ENCODE data around the gene F13A1. TPM values are rescaled to one million over a fixed set of nuclear protein-coding genes. Genes with fewer than 3 reads are reported as not detected.

F13A1 gene
- total RNA-seq, 2 donors from 2014 or later, result 19.8 to 27.5 TPM

- H3K36me3 ChIP-seq (replicated peaks in 1 of 2; ENCODE audit: insufficient read depth in 1 of 2, low read depth in 2 of 2), result no peaks in the 10 kb centered on the region
- H3K27me3 ChIP-seq, result no peaks in the 10 kb centered on the region
- no peak for TF ChIP-seq POLR2A (IDR thresholded peaks at IDR 0.05)
- peak in 4 of 7 experiments; percentile 7 to 23 (median 16) for TF ChIP-seq CTCF (IDR thresholded peaks at IDR 0.05)
- H3K9me3 ChIP-seq, result no peaks in the 10 kb centered on the region
- no peak overlapping the region for H3K27ac ChIP-seq
- DNase-seq (peak in 2 of 4 donors; percentile 17 to 25), ATAC-seq (no peak)
- intact Hi-C loops (cut with DNase I), result no loop called here
- no peaks in the 10 kb centered on the region for H3K4me1 ChIP-seq
- no peak overlapping the region for H3K4me3 ChIP-seq
- 33 to 41% methylated on average over 7 of the region's 7 CpGs for WGBS, 2 donors
Measured at GRCh38 chr6:6221787-6222535, 98.5 kb downstream of the F13A1 start.

GRCh38 chr6:6220718-6221117, 99.7 kb downstream of the F13A1 start:
- TF ChIP-seq CTCF (IDR thresholded peaks at IDR 0.05) (no peak), POLR2A (IDR thresholded peaks at IDR 0.05) (no peak)
- Histone ChIP-seq H3K27me3 (no peaks in the 10 kb centered on the region), H3K36me3 (replicated peaks in 1 of 2; ENCODE audit: insufficient read depth in 1 of 2, low read depth in 2 of 2) (no peaks in the 10 kb centered on the region), H3K9me3 (no peaks in the 10 kb centered on the region), H3K4me3 (no peak overlapping the region), H3K4me1 (no peaks in the 10 kb centered on the region), H3K27ac (no peak overlapping the region)
- intact Hi-C loops (cut with DNase I), result no loop called here
- WGBS, 2 donors, result 54 to 61% methylated on average over 2 of the region's 2 CpGs
- ATAC-seq (no peak), DNase-seq (no peak)

- H3K27me3 ChIP-seq, result no peaks in the 10 kb centered on the region
Measured at GRCh38 chr6:6219716-6220115, 100.7 kb downstream of the F13A1 start.

GRCh38 chr6:6218759-6219085, 101.7 kb downstream of the F13A1 start:
- ATAC-seq, result no peak
- intact Hi-C loops (cut with DNase I), result no loop called here
- Histone ChIP-seq H3K9me3 (no peaks in the 10 kb centered on the region), H3K4me3 (no peak overlapping the region), H3K27me3 (no peaks in the 10 kb centered on the region), H3K27ac (no peak overlapping the region), H3K36me3 (replicated peaks in 1 of 2; ENCODE audit: insufficient read depth in 1 of 2, low read depth in 2 of 2) (no peaks in the 10 kb centered on the region), H3K4me1 (no peaks in the 10 kb centered on the region)
- 58 to 71% methylated on average over 3 of the region's 3 CpGs for WGBS, 2 donors
- no peak for DNase-seq
- TF ChIP-seq POLR2A (IDR thresholded peaks at IDR 0.05) (no peak), CTCF (IDR thresholded peaks at IDR 0.05) (no peak)

More at GRCh38 chr6:6219716-6220115, 100.7 kb downstream of the F13A1 start:
- Histone ChIP-seq H3K36me3 (replicated peaks in 1 of 2; ENCODE audit: insufficient read depth in 1 of 2, low read depth in 2 of 2) (no peaks in the 10 kb centered on the region), H3K9me3 (no peaks in the 10 kb centered on the region), H3K4me3 (no peak overlapping the region), H3K27ac (no peak overlapping the region), H3K4me1 (no peaks in the 10 kb centered on the region)
- ATAC-seq, result no peak
- DNase-seq, result no peak
- intact Hi-C loops (cut with DNase I), result no loop called here
- TF ChIP-seq CTCF (IDR thresholded peaks at IDR 0.05) (no peak), POLR2A (IDR thresholded peaks at IDR 0.05) (no peak)
- WGBS, 2 donors, result 50 to 73% methylated on average over 3 of the region's 3 CpGs
